Esophagus squamous epithelium (tissue), 5 donors: ENCODE data around the gene LDB2. TPM values are rescaled to one million over a fixed set of nuclear protein-coding genes. Genes with fewer than 3 reads are reported as not detected.

Experiments used
- DNase-seq: peaks from one replicate; lab custom pipeline; 2025; lab: John Stamatoyannopoulos, UW
- H3K27ac ChIP-seq, 4 donors: fragments of 200-600 bp; sonication (generic); one replicate each; pipeline ENCODE4 v1.5.1; 2016 to 2019; ENCODE audit warnings: mild to moderate bottlenecking in 1 of 4
- H3K27me3 ChIP-seq, 4 donors: fragments of 200-600 bp; sonication (generic); 1 replicate in 3 of 4; 2 replicates in 1 of 4; pipeline versions ENCODE4 v1.5.1 to v1.6.0; 2017 to 2021; ENCODE audit warnings: antibody characterized with exemption in 1 of 4
- H3K36me3 ChIP-seq, 3 donors: fragments of 200-600 bp; sonication (generic); one replicate each; pipeline ENCODE4 v1.5.1; 2016 to 2019
- H3K4me1 ChIP-seq, 3 donors: fragments of 200-600 bp; sonication (generic); one replicate each; pipeline ENCODE4 v1.5.1; 2017 to 2019
- H3K4me3 ChIP-seq, 4 donors: fragments of 200-600 bp; sonication (generic); 1 replicate in 3 of 4; 2 replicates in 1 of 4; pipeline ENCODE4 v1.5.1; 2016 to 2019; ENCODE audit warnings: mild to moderate bottlenecking in 2 of 4, moderate library complexity in 1 of 4
- H3K9me3 ChIP-seq, 3 donors: fragments of 200-600 bp; sonication (generic); one replicate each; pipeline ENCODE4 v1.5.1; 2016 to 2019
- CTCF ChIP-seq, 6 experiments: fragments of 450-650 bp in 4 of 6; fragments of 200-600 bp in 2 of 6; sonication (generic) in 2 of 6; IDR thresholded peaks; one replicate each; pipeline ENCODE4 v1.5.1; 2016 to 2019; ENCODE audit warnings: antibody characterized with exemption in 6 of 6, mild to moderate bottlenecking in 4 of 6, moderate library complexity in 4 of 6
- POLR2A ChIP-seq, 4 donors: fragments of 450-650 bp; IDR thresholded peaks; one replicate each; pipeline ENCODE4 v1.6.1; 2017; ENCODE audit warnings: antibody characterized with exemption in 4 of 4, mild to moderate bottlenecking in 4 of 4, moderate library complexity in 3 of 4
- WGBS, 2 donors: methylation state at CpG; one replicate each; pipeline ENCODE4 v1.1.5; 2018; 5-methylcytosine and 5-hydroxymethylcytosine counted together
- intact Hi-C: fragments of 100-400 bp; cut with DNase I; formaldehyde crosslinking; loops from one replicate; pipeline ENCODE4 v1.15.0; 2022
- total RNA-seq, 4 donors: library from RNA; depleted of rRNA; stranded (reverse); fragments of >200 nt; gene quantifications; one replicate each; pipeline ENCODE4 v1.1.0, GENCODE V29; 2016
- donor health status: DM: yes; HTN: yes; CAD: no.

The LDB2 gene
- total RNA-seq, 4 donors from 2014 or later: 3.0 to 16.0 (median 5.9) TPM

- Histone ChIP-seq H3K36me3 (no peaks in the 10 kb centered on the region), H3K4me3 (no peak overlapping the region), H3K4me1 (peaks cover 0 to 11% (median 0%) of the 10 kb centered on the region in 3 donors), H3K27me3 (no peaks in the 10 kb centered on the region), H3K9me3 (no peaks in the 10 kb centered on the region), H3K27ac (no peak overlapping the region)
- intact Hi-C loops: no loop called here
- TF ChIP-seq POLR2A (IDR thresholded peaks at IDR 0.05): no peak
- no peak for TF ChIP-seq CTCF (IDR thresholded peaks at IDR 0.05)
- DNase-seq: no peak
- WGBS, 2 donors: 35 to 47% methylated on average over 2 to 3 of the region's 3 CpGs
Measured at GRCh38 chr4:16837475-16837874, 61.0 kb downstream of the LDB2 start.

GRCh38 chr4:16836324-16836723 lies 62.1 kb downstream of the LDB2 start:
- 82 to 84% methylated on average over 2 of the region's 2 CpGs for WGBS, 2 donors
- Histone ChIP-seq H3K27me3 (no peaks in the 10 kb centered on the region), H3K4me1 (peaks cover 0 to 11% (median 0%) of the 10 kb centered on the region in 3 donors), H3K9me3 (no peaks in the 10 kb centered on the region), H3K4me3 (no peak overlapping the region), H3K36me3 (no peaks in the 10 kb centered on the region), H3K27ac (no peak overlapping the region)
- intact Hi-C loops: no loop called here
- no peak for DNase-seq
- TF ChIP-seq CTCF (IDR thresholded peaks at IDR 0.05): no peak
- no peak for TF ChIP-seq POLR2A (IDR thresholded peaks at IDR 0.05)

- DNase-seq: no peak
- Histone ChIP-seq H3K4me3 (no peak overlapping the region), H3K36me3 (no peaks in the 10 kb centered on the region), H3K27me3 (no peaks in the 10 kb centered on the region), H3K9me3 (no peaks in the 10 kb centered on the region), H3K4me1 (peaks cover 0 to 11% (median 0%) of the 10 kb centered on the region in 3 donors), H3K27ac (no peak overlapping the region)
- no peak for TF ChIP-seq POLR2A (IDR thresholded peaks at IDR 0.05)
- no peak for TF ChIP-seq CTCF (IDR thresholded peaks at IDR 0.05)
- 70 to 80% methylated on average over 2 of the region's 2 CpGs for WGBS, 2 donors
- intact Hi-C loops: no loop called here
Measured at GRCh38 chr4:16835597-16836247, 62.7 kb downstream of the LDB2 start.

GRCh38 chr4:16834814-16835213 lies 63.6 kb downstream of the LDB2 start:
- Histone ChIP-seq H3K27ac (no peak overlapping the region), H3K9me3 (no peaks in the 10 kb centered on the region), H3K27me3 (no peaks in the 10 kb centered on the region), H3K36me3 (no peaks in the 10 kb centered on the region), H3K4me3 (no peak overlapping the region), H3K4me1 (peaks cover 0 to 11% (median 0%) of the 10 kb centered on the region in 3 donors)
- 86 to 93% methylated on average over 2 of the region's 2 CpGs for WGBS, 2 donors
- no peak for DNase-seq
- intact Hi-C loops: no loop called here
- TF ChIP-seq POLR2A (IDR thresholded peaks at IDR 0.05) (no peak), CTCF (IDR thresholded peaks at IDR 0.05) (no peak)

- Histone ChIP-seq H3K4me1 (peaks cover 0 to 10% (median 0%) of the 10 kb centered on the region in 3 donors), H3K4me3 (no peak overlapping the region), H3K36me3 (no peaks in the 10 kb centered on the region), H3K9me3 (no peaks in the 10 kb centered on the region), H3K27ac (no peak overlapping the region), H3K27me3 (no peaks in the 10 kb centered on the region)
- intact Hi-C loops: no loop called here
- TF ChIP-seq POLR2A (IDR thresholded peaks at IDR 0.05): no peak
- TF ChIP-seq CTCF (IDR thresholded peaks at IDR 0.05): no peak
- DNase-seq: no peak
- WGBS, 2 donors: 84 to 96% methylated on average over 4 of the region's 4 CpGs
Measured at GRCh38 chr4:16833722-16834121, 64.7 kb downstream of the LDB2 start.
